ENCODE results near the gene PDE6A.

GRCh38 chr5:149960272-149961185, 15.9 kb upstream of the PDE6A start, which contains the start of gene SLC26A2:
- TF ChIP-seq ZNF121 (tag by site-specific recombination; IDR thresholded peaks at IDR 0.05) = no peak
- TF ChIP-seq, protein P1, sequence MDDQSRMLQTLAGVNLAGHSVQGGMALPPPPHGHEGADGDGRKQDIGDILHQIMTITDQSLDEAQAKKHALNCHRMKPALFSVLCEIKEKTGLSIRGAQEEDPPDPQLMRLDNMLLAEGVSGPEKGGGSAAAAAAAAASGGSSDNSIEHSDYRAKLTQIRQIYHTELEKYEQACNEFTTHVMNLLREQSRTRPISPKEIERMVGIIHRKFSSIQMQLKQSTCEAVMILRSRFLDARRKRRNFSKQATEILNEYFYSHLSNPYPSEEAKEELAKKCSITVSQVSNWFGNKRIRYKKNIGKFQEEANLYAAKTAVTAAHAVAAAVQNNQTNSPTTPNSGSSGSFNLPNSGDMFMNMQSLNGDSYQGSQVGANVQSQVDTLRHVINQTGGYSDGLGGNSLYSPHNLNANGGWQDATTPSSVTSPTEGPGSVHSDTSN (CRISPR knock-in tag; IDR thresholded peaks at IDR 0.05) = peak; percentile 96
- TF ChIP-seq ZBTB49 (tag by site-specific recombination; IDR thresholded peaks at IDR 0.05; ENCODE audit: low read depth) = no peak

Measured in HEK293 (cell line).